Omental fat pad (tissue), 4 donors: Measurements from ENCODE around the gene OR7D4. TPM values are rescaled to one million over a fixed set of nuclear protein-coding genes. Genes with fewer than 3 reads are reported as not detected.

ENCODE experiments used
- total RNA-seq, 4 donors: library from RNA; depleted of rRNA; stranded (reverse); fragments of >200 nt; gene quantifications; one replicate each; pipeline ENCODE4 v1.1.0, GENCODE V29; 2016

Gene OR7D4
- total RNA-seq, 4 donors from 2014 or later, result not detected

Other genes with a start within 250 kb of the OR7D4 start
- gene MUC16, start 209.2 kb downstream of the OR7D4 start, total RNA-seq, result 100 to 1,000 TPM in 2 of 4 donors, 10 to 100 TPM in 1, under 1 TPM in 1; 0.63 to 129 (median 86.7) TPM
- not detected for gene OR1M1, start 132.5 kb downstream of the OR7D4 start, total RNA-seq
- not detected for gene OR7G2, start 112.1 kb downstream of the OR7D4 start, total RNA-seq
- gene OR7G1, start 103.8 kb downstream of the OR7D4 start, total RNA-seq, result not detected
- not detected for gene OR7G3, start 92.6 kb downstream of the OR7D4 start, total RNA-seq
- 10 to 100 TPM; 18.2 to 33.5 (median 19.0) TPM for gene ZNF317, start 79.2 kb downstream of the OR7D4 start, total RNA-seq
- gene OR7D2, start 40.6 kb downstream of the OR7D4 start, total RNA-seq, result not detected
- gene OR7E24, start 31.3 kb upstream of the OR7D4 start, total RNA-seq, result not detected
- 10 to 100 TPM in 1 of 4 donors, 1 to 10 TPM in 3; 3.7 to 12.9 (median 7.2) TPM for gene ZNF699, start 90.2 kb upstream of the OR7D4 start, total RNA-seq
- gene ZNF559, start 104.6 kb upstream of the OR7D4 start, total RNA-seq, result 10 to 100 TPM in 3 of 4 donors, 1 to 10 TPM in 1; 7.8 to 33.6 (median 11.5) TPM
- 10 to 100 TPM in 1 of 4 donors, 1 to 10 TPM in 3; 1.8 to 10.2 (median 2.9) TPM for gene ZNF177, start 143.4 kb upstream of the OR7D4 start, total RNA-seq
- 10 to 100 TPM; 15.6 to 28.4 (median 20.3) TPM for gene ZNF266, start 216.0 kb upstream of the OR7D4 start, total RNA-seq